Activated T-cell treated with anti-CD3 and anti-CD28 coated beads, Interleukin-2, amount 50 U/mL, for 4 hours (primary cell): ENCODE data around the gene CLEC16A. TPM values are rescaled to one million over a fixed set of nuclear protein-coding genes. Genes with fewer than 3 reads are reported as not detected.
"Not testable (repeated sequence)": the region's sequence is repeated elsewhere in the genome, so short reads cannot be mapped to it uniquely, and the experiment has no call there.

Experiments used
- ATAC-seq, 2 donors: fragments of 200-7000 bp; cut with Tn5 transposase; one replicate each; pipeline ENCODE4 v1.10.0; 2021
- DNase-seq: peaks from one replicate; pipeline ENCODE4 v3.0.0-alpha.2; 2020
- H3K27me3 Mint-ChIP-seq: one replicate; pipeline ENCODE4 v1.8.0; 2021; ENCODE audit warnings: low read depth, mixed read lengths
- H3K36me3 Mint-ChIP-seq: one replicate; pipeline ENCODE4 v1.8.0; 2022; ENCODE audit warnings: mixed read lengths; ENCODE audit not compliant: insufficient read depth
- H3K4me1 Mint-ChIP-seq: one replicate; pipeline ENCODE4 v1.8.0; 2021; ENCODE audit warnings: low read depth, mixed read lengths
- H3K4me3 Mint-ChIP-seq: one replicate; pipeline ENCODE4 v1.8.0; 2021; ENCODE audit warnings: mild to moderate bottlenecking, moderate library complexity, mixed read lengths
- H3K9me3 Mint-ChIP-seq: one replicate; pipeline ENCODE4 v1.8.0; 2021; ENCODE audit warnings: mixed read lengths
- total RNA-seq, 3 donors: library from RNA; stranded (reverse); gene quantifications; one replicate each; pipeline ENCODE4 v1.2.1, GENCODE V29; 2021

The CLEC16A gene
- total RNA-seq, 3 donors from 2014 or later, result 25.2 to 26.4 (median 26.3) TPM

- H3K27me3 Mint-ChIP-seq, result no peaks in the 10 kb centered on the region
- H3K9me3 Mint-ChIP-seq, result no peaks in the 10 kb centered on the region
- no peak overlapping the region for H3K4me3 Mint-ChIP-seq
- ATAC-seq, result no peak
- peaks cover 36% of the 10 kb centered on the region for H3K36me3 Mint-ChIP-seq
- DNase-seq, result no peak
- H3K4me1 Mint-ChIP-seq, result peaks cover 57% of the 10 kb centered on the region
These were observed 16.9 kb downstream of the CLEC16A start for GRCh38 chr16:10961231-10961630.

DNA sequence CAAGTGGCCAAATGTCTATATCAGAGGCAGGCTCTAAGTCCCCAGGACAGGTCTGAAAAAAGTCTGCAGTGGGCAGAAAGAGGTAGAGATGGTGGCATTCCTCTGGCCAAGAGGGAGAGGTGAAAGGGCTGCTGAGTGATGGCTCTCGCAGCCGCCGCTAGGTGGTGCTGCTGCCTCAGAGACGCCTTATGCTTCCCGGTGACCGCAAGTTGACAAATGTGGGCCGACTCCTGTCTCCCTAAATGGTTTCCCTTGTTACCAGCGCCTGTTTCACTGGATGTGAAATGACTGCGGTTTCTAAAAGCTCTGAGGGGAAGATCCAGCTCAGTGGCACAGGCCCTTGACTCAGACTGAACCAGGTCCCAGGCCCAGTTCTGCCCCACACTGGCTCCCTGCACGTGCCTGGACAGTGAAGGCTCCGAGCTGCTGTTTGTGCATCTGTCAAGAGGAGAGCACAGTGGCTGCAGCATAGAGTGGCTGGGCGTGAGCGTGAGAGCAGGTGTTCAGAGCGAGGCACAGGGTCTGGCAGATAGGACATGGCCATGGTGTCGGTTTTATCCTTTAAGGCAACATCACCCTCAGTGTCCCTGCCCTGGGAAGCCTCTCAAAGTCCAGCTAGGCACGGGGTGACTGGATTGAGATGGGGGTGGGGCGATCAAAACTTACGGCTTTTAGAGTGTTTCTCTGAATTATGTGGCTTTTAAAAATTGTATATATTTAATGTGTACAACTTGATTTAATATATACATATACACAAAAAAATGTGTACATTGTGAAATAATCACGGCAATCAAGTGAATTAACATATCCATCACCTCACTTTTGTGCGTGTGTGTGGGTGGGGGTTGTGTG lies 19.9 kb downstream of the CLEC16A start:
- H3K4me3 Mint-ChIP-seq, result peak overlapping the region; percentile 54
- peaks cover 47% of the 10 kb centered on the region for H3K4me1 Mint-ChIP-seq
- ATAC-seq (peak; percentile 51 to 61), DNase-seq (peak; percentile 80)
- no peaks in the 10 kb centered on the region for H3K27me3 Mint-ChIP-seq
- peaks cover 35% of the 10 kb centered on the region for H3K36me3 Mint-ChIP-seq
- H3K9me3 Mint-ChIP-seq, result no peaks in the 10 kb centered on the region

DNA sequence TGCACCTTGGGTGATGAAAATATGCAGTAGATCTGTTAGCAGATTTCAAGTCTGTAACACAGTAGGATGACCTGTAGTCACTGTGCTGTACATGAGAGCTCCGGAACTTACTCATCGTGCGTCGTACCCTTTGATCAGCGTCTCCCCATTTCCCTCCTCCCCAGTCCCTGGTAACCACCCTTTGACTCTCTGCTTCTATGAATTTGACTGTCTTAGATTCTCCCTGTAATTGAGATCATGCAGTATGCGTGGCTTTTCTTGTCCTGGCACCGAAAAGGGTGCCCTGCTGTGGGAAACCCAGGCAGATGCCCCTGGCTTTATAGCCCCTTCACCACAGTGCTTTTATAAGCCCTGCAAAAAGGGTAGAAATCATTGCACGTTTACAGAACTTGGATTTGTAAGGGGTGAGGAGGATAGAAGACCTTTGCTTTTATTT lies 20.5 kb downstream of the CLEC16A start:
- Mint-ChIP-seq H3K36me3 (peaks cover 35% of the 10 kb centered on the region), H3K4me1 (peaks cover 47% of the 10 kb centered on the region), H3K27me3 (no peaks in the 10 kb centered on the region), H3K9me3 (no peaks in the 10 kb centered on the region), H3K4me3 (peak overlapping the region; percentile 31)
- DNase-seq (peak; percentile 54), ATAC-seq (peak; percentile 86 to 87)

DNA sequence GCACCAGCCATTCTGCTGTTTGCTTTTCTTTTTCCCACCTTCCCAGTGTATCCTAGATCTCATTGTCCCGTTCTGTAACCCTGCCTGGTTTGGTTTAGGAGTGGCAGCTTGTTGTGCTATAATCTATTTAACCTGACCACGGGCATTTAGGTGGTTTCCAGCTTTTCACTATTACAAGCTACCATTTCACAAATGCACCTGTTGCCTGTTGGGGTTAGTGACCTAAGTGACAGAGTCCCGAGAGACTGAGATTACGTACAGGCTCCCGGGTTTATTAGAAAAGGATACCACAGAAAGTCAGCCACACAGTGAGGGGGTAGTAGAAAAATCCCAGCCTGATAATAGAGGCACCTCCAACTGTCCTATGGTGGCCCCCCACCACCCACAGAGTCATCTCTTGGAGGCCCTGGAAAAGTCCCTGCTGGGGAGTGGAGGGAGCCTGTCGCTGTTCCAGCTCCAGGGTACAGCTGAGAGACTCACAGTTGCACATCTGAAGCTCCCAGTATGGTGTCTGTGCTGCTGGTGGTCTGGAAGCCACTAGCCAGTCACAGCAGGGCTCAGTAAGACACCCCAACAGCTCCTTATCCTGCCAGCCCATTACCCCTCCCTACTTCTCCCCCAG lies 21.2 kb downstream of the CLEC16A start:
- Mint-ChIP-seq H3K4me3 (peak overlapping the region; percentile 27), H3K27me3 (no peaks in the 10 kb centered on the region), H3K4me1 (peaks cover 44% of the 10 kb centered on the region), H3K36me3 (peaks cover 35% of the 10 kb centered on the region), H3K9me3 (no peaks in the 10 kb centered on the region)
- ATAC-seq (peak; percentile 19 to 24), DNase-seq (no peak)

DNA sequence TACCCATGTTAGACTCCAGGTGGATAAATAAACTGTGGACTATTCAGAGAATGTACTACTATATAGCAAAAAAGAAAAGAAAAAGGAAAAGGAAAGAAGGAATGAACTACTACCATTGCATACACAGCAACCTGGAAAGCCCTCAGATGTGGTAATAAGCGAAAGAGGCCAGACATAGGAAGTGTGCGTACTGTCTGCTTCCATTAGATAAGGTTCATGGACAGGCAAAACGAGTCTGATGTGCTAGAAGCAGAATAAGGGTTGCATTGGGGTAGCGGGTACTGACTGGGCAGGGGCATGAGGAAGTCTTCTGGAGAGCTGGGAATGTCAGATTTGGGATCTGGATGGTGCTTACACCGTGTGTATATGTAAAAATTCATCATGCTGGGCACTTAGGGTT lies 21.8 kb downstream of the CLEC16A start:
- H3K9me3 Mint-ChIP-seq, result no peaks in the 10 kb centered on the region
- peaks cover 44% of the 10 kb centered on the region for H3K4me1 Mint-ChIP-seq
- H3K27me3 Mint-ChIP-seq, result no peaks in the 10 kb centered on the region
- H3K36me3 Mint-ChIP-seq, result peaks cover 39% of the 10 kb centered on the region
- ATAC-seq (no peak), DNase-seq (no peak)
- peak overlapping the region; percentile 30 for H3K4me3 Mint-ChIP-seq

DNA sequence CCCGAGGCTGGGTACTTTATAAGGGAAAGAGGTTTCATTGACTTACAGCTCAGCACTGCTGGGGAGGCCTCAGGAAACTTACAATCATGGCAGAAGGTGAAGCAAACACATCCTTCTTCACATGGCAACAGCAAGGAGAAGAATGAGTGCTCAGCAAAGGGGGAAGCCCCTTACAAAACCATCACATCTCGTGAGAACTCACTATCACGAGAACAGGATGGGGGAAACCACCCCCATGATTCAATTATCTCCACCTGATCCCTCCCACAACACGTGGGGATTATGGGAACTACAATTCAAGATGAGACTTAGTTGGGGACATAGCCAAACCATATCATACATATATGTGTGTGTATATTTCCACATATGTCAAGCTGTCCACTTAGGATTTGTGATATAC lies 22.2 kb downstream of the CLEC16A start:
- Mint-ChIP-seq H3K4me3 (peak overlapping the region; percentile 30), H3K4me1 (peaks cover 45% of the 10 kb centered on the region), H3K36me3 (peaks cover 43% of the 10 kb centered on the region)
- peak in 1 of 2 donors; percentile 11 for ATAC-seq
- not testable (repeated sequence) for H3K27me3 Mint-ChIP-seq, H3K9me3 Mint-ChIP-seq, DNase-seq

- no peaks in the 10 kb centered on the region for H3K27me3 Mint-ChIP-seq
- ATAC-seq (no peak), DNase-seq (no peak)
- H3K36me3 Mint-ChIP-seq, result peaks cover 43% of the 10 kb centered on the region
- no peak overlapping the region for H3K4me3 Mint-ChIP-seq
- H3K4me1 Mint-ChIP-seq, result peaks cover 53% of the 10 kb centered on the region
- no peaks in the 10 kb centered on the region for H3K9me3 Mint-ChIP-seq
These were observed 23.6 kb downstream of the CLEC16A start for GRCh38 chr16:10967986-10968385.

DNA sequence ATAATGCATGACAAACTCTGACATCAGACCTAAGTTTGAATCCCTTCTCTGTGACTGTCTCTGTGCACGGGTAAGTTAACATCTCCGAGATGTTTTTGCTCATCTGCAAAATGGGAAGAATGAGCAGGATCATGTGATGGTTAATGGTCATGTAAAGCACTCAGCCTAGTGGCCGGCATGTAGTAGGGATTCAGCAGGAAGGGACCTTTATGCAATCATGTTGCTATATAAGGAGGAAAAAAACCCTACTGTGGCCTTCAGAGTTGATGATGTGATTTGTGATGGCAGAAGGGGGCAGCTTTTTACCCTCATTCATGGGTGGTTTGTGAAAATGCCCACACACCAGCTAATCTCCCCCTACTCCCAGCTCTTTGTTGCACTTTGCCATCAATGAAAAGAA lies 24.1 kb downstream of the CLEC16A start:
- Mint-ChIP-seq H3K36me3 (peaks cover 42% of the 10 kb centered on the region), H3K9me3 (no peaks in the 10 kb centered on the region), H3K4me3 (no peak overlapping the region), H3K4me1 (peaks cover 54% of the 10 kb centered on the region), H3K27me3 (no peaks in the 10 kb centered on the region)
- DNase-seq, result no peak
- no peak for ATAC-seq

- Mint-ChIP-seq H3K27me3 (no peaks in the 10 kb centered on the region), H3K9me3 (no peaks in the 10 kb centered on the region), H3K4me1 (peaks cover 45% of the 10 kb centered on the region), H3K4me3 (no peak overlapping the region), H3K36me3 (peaks cover 40% of the 10 kb centered on the region)
- ATAC-seq (no peak), DNase-seq (no peak)
These were observed 25.3 kb downstream of the CLEC16A start for GRCh38 chr16:10969615-10970014.

GRCh38 chr16:10970065-10970464 lies 25.7 kb downstream of the CLEC16A start:
- Mint-ChIP-seq H3K36me3 (peaks cover 43% of the 10 kb centered on the region), H3K4me1 (peaks cover 41% of the 10 kb centered on the region), H3K27me3 (no peaks in the 10 kb centered on the region)

DNA sequence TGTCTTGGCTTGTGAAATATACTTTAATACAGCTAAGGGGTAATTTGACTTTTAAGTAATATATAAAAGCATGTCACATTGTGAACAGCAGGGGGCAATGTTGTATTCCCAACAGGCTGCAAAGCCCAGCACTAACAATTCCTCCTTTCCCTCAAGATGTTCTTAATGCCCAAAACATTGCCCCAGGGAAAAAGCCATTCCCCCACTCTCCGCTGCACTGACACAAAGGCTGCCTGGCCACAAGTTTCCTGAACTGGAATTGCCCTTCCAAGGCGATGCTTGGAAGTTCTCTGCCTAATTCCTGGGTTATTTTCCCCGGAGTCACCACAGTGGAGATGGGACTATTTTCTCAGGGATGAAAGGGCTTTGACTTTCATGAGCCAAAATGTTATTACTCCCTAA lies 27.2 kb downstream of the CLEC16A start:
- Mint-ChIP-seq H3K4me3 (no peak overlapping the region), H3K27me3 (no peaks in the 10 kb centered on the region), H3K9me3 (no peaks in the 10 kb centered on the region), H3K4me1 (peaks cover 26% of the 10 kb centered on the region), H3K36me3 (peaks cover 34% of the 10 kb centered on the region)
- DNase-seq (peak; percentile 27), ATAC-seq (no peak)

More at GRCh38 chr16:10970065-10970464, 25.7 kb downstream of the CLEC16A start:
- Mint-ChIP-seq H3K9me3 (no peaks in the 10 kb centered on the region), H3K4me3 (no peak overlapping the region)
- DNase-seq (no peak), ATAC-seq (no peak)

- no peaks in the 10 kb centered on the region for H3K9me3 Mint-ChIP-seq
- peaks cover 20% of the 10 kb centered on the region for H3K4me1 Mint-ChIP-seq
- H3K4me3 Mint-ChIP-seq, result no peak overlapping the region
- H3K27me3 Mint-ChIP-seq, result no peaks in the 10 kb centered on the region
- H3K36me3 Mint-ChIP-seq, result peaks cover 30% of the 10 kb centered on the region
- ATAC-seq, result no peak
- DNase-seq, result no peak
These were observed 27.9 kb downstream of the CLEC16A start for GRCh38 chr16:10972108-10972818.

GRCh38 chr16:10972819-10973464 lies 28.6 kb downstream of the CLEC16A start:
- Mint-ChIP-seq H3K4me1 (peaks cover 24% of the 10 kb centered on the region), H3K36me3 (peaks cover 33% of the 10 kb centered on the region), H3K27me3 (no peaks in the 10 kb centered on the region), H3K4me3 (no peak overlapping the region), H3K9me3 (no peaks in the 10 kb centered on the region)
- DNase-seq (no peak), ATAC-seq (no peak)

DNA sequence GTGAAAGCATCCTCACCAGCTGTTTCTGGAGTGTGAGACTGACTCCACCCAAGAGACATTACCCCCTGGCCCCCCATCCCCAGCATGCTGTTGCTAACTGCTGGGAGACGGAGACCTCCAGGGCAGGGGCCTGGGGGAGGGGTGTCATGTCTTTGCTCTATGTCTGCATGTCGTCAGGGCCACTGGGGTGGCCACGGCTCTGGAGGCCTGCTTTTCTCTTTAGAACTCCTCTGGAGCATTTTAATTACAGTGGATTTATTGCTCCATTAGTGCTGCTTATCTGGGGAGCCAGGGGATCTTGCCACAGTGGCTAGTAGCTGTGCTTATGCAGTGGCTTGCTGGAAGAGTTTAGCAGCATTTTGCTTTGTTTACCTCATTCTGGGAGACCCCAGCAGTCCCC lies 32.3 kb downstream of the CLEC16A start:
- DNase-seq (no peak), ATAC-seq (no peak)
- Mint-ChIP-seq H3K27me3 (no peaks in the 10 kb centered on the region), H3K36me3 (peaks cover 28% of the 10 kb centered on the region), H3K4me3 (no peak overlapping the region), H3K4me1 (peaks cover 21% of the 10 kb centered on the region), H3K9me3 (no peaks in the 10 kb centered on the region)
